ENCODE results near the gene FBXL12.
A peak's percentile ranks its signal among the peaks of the same experiment; 100 is the strongest.
"Not testable (repeated sequence)": the region's sequence is repeated elsewhere in the genome, so short reads cannot be mapped to it uniquely, and the experiment has no call there.

The FBXL12 gene

DNA sequence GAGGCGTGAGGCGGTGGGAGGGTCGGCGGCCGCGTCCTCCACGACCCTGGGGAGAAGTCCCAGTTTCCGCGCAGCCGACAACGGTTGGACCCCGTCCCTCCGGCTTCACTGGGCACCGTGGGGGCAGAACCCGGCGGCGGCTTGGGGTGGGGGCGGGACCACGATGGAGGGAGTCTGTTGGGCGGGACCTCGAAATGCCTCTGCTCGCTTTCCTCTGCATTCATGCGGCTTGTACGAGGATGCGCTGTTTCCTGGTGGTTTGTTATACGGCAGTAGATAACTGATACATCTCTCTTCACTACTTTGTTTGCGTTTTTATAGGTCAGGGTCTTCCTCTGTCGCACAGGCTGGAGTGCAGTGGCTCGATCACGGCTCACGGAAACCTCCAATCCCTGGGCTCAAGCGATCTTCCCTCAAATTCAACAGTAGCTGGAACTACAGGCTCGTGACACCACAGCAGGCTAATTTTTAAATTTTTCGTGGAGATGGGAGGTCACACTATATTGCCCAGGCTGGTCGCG lies 25.7 kb downstream of the FBXL12 start:
- TF ChIP-seq CTCF (IDR thresholded peaks at IDR 0.05; ENCODE audit: low read length) (no peak), EZH2 (IDR thresholded peaks at IDR 0.05; ENCODE audit: borderline replicate concordance, low read length) (no peak)
- H3K9ac ChIP-seq (ENCODE audit: low read length) = peak overlapping the region; percentile 63
- H2AFZ ChIP-seq (ENCODE audit: low read length) = no peak overlapping the region
- H3K4me1 ChIP-seq (ENCODE audit: insufficient read depth, low read length, severe bottlenecking) = peaks cover 19% of the 10 kb centered on the region
- no peaks in the 10 kb centered on the region for H4K20me1 ChIP-seq (ENCODE audit: insufficient read depth, low read length)
- H3K36me3 ChIP-seq (ENCODE audit: insufficient read depth, low read length) = 0 out of 2 replicates have a peak, but pooled peaks cover 5% of the 10 kb centered on the region
- H3K27ac ChIP-seq (ENCODE audit: low read depth, low read length, poor library complexity, severe bottlenecking) = peak overlapping the region; percentile 68
- H3F3A ChIP-seq (ENCODE audit: insufficient read depth, low read length) = no peaks in the 10 kb centered on the region; the same call in 1 of the 2 replicates
- no peaks in the 10 kb centered on the region for H3K9me3 ChIP-seq (ENCODE audit: low read length)
- H3K27me3 ChIP-seq (ENCODE audit: insufficient read depth, low read length) = no peaks in the 10 kb centered on the region
- peak overlapping the region; percentile 65 for H3K4me3 ChIP-seq (ENCODE audit: low read depth, low read length, poor library complexity, severe bottlenecking)
- peak overlapping the region; percentile 62 for H3K4me2 ChIP-seq (ENCODE audit: low read length)
- H3K79me2 ChIP-seq (ENCODE audit: insufficient read depth, low read length) = no peaks in the 10 kb centered on the region
- H3K9me2 ChIP-seq (ENCODE audit: low read depth, low read length) = no peaks in the 10 kb centered on the region

DNA sequence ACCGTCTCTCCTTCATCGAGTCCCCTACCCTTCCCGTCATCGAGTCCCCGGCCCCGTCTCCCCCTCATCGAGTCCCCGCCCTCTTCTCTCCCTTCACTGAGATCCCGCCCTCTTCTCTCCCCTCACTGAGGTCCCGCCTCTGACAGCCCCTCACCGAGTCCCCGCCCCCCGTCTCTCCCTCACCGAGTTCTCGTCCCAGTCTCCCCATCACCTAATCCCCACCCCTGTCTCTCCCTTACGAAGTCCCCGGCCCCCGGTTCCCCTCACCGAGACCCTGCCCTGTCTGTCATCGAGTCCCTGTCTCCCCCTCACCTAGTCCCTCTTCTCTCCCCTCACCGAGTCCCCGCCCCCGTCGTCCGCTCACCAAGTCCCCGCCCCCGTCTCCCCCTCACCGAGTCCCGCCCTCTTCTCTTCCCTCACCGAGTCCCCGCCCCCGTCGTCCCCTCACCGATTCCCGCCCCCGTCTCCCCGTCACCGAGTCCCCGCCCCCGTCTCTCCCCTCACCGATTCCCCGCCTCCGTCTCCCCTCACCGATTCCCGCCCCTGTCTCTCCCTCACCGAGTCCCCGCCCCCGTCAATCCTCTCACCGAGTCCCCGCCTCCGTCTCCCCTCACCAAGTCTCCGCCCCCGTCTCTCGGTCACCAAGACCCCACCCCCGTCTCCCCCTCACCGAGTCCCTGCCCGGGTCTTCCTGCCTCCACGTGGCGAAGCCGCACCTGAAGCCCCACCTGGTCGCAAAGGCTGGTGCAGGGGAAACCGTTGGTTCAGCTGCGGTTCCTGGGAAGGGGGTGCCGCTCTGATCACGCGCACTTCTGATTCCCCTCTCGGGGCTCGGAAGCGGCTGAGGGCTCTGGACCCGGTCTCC lies 26.4 kb downstream of the FBXL12 start:
- Histone ChIP-seq H3K79me2 (ENCODE audit: insufficient read depth, low read length) (no peaks in the 10 kb centered on the region), H3F3A (ENCODE audit: insufficient read depth, low read length) (no peaks in the 10 kb centered on the region; the same call in 1 of the 2 replicates), H3K27me3 (ENCODE audit: insufficient read depth, low read length) (no peaks in the 10 kb centered on the region), H3K9ac (ENCODE audit: low read length) (peak overlapping the region; percentile 63), H3K9me3 (ENCODE audit: low read length) (no peaks in the 10 kb centered on the region), H3K36me3 (ENCODE audit: insufficient read depth, low read length) (0 out of 2 replicates have a peak, but pooled peaks cover 5% of the 10 kb centered on the region), H3K4me3 (ENCODE audit: low read depth, low read length, poor library complexity, severe bottlenecking) (peak overlapping the region; percentile 65), H3K27ac (ENCODE audit: low read depth, low read length, poor library complexity, severe bottlenecking) (peak overlapping the region; percentile 68), H2AFZ (ENCODE audit: low read length) (no peak overlapping the region), H3K4me2 (ENCODE audit: low read length) (peak overlapping the region; percentile 62), H3K9me2 (ENCODE audit: low read depth, low read length) (no peaks in the 10 kb centered on the region), H4K20me1 (ENCODE audit: insufficient read depth, low read length) (no peaks in the 10 kb centered on the region), H3K4me1 (ENCODE audit: insufficient read depth, low read length, severe bottlenecking) (peaks cover 19% of the 10 kb centered on the region)
- TF ChIP-seq CTCF (IDR thresholded peaks at IDR 0.05; ENCODE audit: low read length) (no peak), EZH2 (IDR thresholded peaks at IDR 0.05; ENCODE audit: borderline replicate concordance, low read length) (no peak)

DNA sequence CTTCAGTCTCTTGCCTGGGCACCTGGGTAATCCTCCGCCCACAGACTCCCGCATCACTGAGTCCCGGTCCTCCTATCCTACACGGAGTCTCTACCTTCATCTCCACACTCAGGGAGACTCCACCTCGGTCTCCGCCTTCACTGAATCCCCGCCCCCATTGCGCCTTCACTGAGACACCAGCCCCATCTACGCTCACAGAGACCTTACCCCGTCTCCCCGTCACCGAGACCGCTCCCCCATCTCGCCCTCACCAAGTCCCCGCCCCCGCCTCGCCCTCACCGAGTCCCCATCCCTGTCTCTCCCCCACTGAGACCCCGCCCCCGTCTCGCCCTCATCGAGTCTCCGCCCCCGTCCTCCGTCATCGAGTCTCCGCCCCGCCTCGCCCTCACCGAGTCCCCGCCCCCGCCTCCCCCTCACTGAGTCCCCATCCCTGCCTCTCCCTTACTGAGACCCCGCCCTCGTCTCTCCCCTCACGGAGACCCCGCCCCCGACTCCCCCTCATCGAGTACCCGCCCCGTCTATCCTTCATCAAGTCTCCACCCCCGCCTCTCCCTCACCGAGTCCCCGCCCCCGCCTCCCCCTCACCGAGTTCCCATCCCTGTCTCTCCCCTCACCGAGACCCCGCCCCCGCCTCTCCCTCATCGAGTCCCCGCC lies 27.2 kb downstream of the FBXL12 start:
- 0 out of 2 replicates have a peak, but pooled peaks cover 5% of the 10 kb centered on the region for H3K36me3 ChIP-seq (ENCODE audit: insufficient read depth, low read length)
- no peaks in the 10 kb centered on the region for H3K9me3 ChIP-seq (ENCODE audit: low read length)
- no peaks in the 10 kb centered on the region; the same call in 1 of the 2 replicates for H3F3A ChIP-seq (ENCODE audit: insufficient read depth, low read length)
- TF ChIP-seq EZH2 (IDR thresholded peaks at IDR 0.05; ENCODE audit: borderline replicate concordance, low read length) (no peak), CTCF (IDR thresholded peaks at IDR 0.05; ENCODE audit: low read length) (no peak)
- no peak overlapping the region for H2AFZ ChIP-seq (ENCODE audit: low read length)
- H4K20me1 ChIP-seq (ENCODE audit: insufficient read depth, low read length) = no peaks in the 10 kb centered on the region
- H3K4me3 ChIP-seq (ENCODE audit: low read depth, low read length, poor library complexity, severe bottlenecking) = peak overlapping the region; percentile 65
- no peaks in the 10 kb centered on the region for H3K27me3 ChIP-seq (ENCODE audit: insufficient read depth, low read length)
- peak overlapping the region; percentile 60 for H3K9ac ChIP-seq (ENCODE audit: low read length)
- H3K79me2 ChIP-seq (ENCODE audit: insufficient read depth, low read length) = no peaks in the 10 kb centered on the region
- H3K4me2 ChIP-seq (ENCODE audit: low read length) = peak overlapping the region; percentile 60
- peak overlapping the region; percentile 66 for H3K27ac ChIP-seq (ENCODE audit: low read depth, low read length, poor library complexity, severe bottlenecking)
- H3K9me2 ChIP-seq (ENCODE audit: low read depth, low read length) = no peaks in the 10 kb centered on the region
- peaks cover 20% of the 10 kb centered on the region for H3K4me1 ChIP-seq (ENCODE audit: insufficient read depth, low read length, severe bottlenecking)

GRCh38 chr19:9791073-9791367 lies 27.9 kb downstream of the FBXL12 start:
- not testable (repeated sequence) for H3K9me2 ChIP-seq (ENCODE audit: low read depth, low read length); H3K27me3 ChIP-seq (ENCODE audit: insufficient read depth, low read length); H3K9me3 ChIP-seq (ENCODE audit: low read length); H3K79me2 ChIP-seq (ENCODE audit: insufficient read depth, low read length); H3F3A ChIP-seq (ENCODE audit: insufficient read depth, low read length); H4K20me1 ChIP-seq (ENCODE audit: insufficient read depth, low read length); H3K36me3 ChIP-seq (ENCODE audit: insufficient read depth, low read length); H3K27ac ChIP-seq (ENCODE audit: low read depth, low read length, poor library complexity, severe bottlenecking); H3K9ac ChIP-seq (ENCODE audit: low read length); H2AFZ ChIP-seq (ENCODE audit: low read length)
- peaks cover 19% of the 10 kb centered on the region for H3K4me1 ChIP-seq (ENCODE audit: insufficient read depth, low read length, severe bottlenecking)
- H3K4me2 ChIP-seq (ENCODE audit: low read length) = peak overlapping the region; percentile 50
- H3K4me3 ChIP-seq (ENCODE audit: low read depth, low read length, poor library complexity, severe bottlenecking) = peak overlapping the region; percentile 56

- H3K9ac ChIP-seq (ENCODE audit: low read length); H3K36me3 ChIP-seq (ENCODE audit: insufficient read depth, low read length); H3K9me3 ChIP-seq (ENCODE audit: low read length); H3K79me2 ChIP-seq (ENCODE audit: insufficient read depth, low read length); H3F3A ChIP-seq (ENCODE audit: insufficient read depth, low read length); H4K20me1 ChIP-seq (ENCODE audit: insufficient read depth, low read length); H3K27me3 ChIP-seq (ENCODE audit: insufficient read depth, low read length); H2AFZ ChIP-seq (ENCODE audit: low read length); H3K4me3 ChIP-seq (ENCODE audit: low read depth, low read length, poor library complexity, severe bottlenecking); H3K27ac ChIP-seq (ENCODE audit: low read depth, low read length, poor library complexity, severe bottlenecking); H3K9me2 ChIP-seq (ENCODE audit: low read depth, low read length); H3K4me2 ChIP-seq (ENCODE audit: low read length): not testable (repeated sequence)
- peaks cover 24% of the 10 kb centered on the region for H3K4me1 ChIP-seq (ENCODE audit: insufficient read depth, low read length, severe bottlenecking)
Measured at GRCh38 chr19:9789579-9789978, 29.3 kb downstream of the FBXL12 start.

Measured in OCI-LY1 (cell line).